ENCODE results near the gene RPUSD2. TPM values are rescaled to one million over a fixed set of nuclear protein-coding genes. Genes with fewer than 3 reads are reported as not detected.
A peak's percentile ranks its signal among the peaks of the same experiment; 100 is the strongest.
"Not testable (repeated sequence)": the region's sequence is repeated elsewhere in the genome, so short reads cannot be mapped to it uniquely, and the experiment has no call there.

RPUSD2 gene
- total RNA-seq, 1 donor from 2014 or later, result 14.2 TPM

DNA sequence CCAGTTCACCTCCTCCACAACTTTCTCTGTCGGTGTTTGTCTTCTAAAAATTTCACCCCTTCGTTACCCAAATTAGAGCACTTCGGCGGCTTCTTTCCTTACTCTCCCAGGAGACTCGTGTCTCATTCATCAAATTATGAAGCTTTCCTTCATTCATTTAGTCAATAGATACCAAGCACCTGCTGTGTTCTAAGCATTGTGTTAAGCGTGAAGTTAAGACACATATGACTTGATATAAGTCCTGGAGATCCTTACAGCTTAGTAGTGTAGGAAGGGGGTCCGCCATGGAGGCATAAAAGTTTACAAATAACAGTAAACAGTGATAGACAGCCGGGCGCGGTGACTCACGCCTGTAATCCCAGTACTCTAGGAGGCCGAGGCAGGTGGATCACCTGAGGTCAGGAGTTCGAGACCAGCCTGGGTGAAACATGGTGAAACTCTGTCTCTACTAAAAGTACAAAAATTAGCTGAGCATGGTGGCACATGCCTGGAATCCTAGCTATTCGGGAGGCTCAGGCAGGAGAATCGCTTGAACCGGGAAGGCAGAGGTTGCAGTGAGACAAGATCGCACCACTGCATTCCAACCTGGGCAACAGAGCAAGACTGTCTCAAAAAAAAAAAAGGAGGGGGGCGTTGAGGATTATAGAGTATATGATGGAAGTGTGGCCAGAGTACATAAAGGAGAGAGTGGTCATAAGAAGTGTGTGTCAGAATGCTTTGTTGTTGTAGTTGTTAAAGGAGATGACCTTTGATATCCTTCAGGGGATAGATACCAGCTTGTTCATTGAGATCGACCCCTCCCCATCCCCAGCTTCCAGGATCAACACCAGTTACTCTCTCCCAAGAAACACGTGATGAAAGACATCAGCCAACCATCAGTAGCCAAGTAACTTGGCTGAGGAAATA, 3.5 kb upstream of the RPUSD2 start:
- DNase-seq, result no peak

DNA sequence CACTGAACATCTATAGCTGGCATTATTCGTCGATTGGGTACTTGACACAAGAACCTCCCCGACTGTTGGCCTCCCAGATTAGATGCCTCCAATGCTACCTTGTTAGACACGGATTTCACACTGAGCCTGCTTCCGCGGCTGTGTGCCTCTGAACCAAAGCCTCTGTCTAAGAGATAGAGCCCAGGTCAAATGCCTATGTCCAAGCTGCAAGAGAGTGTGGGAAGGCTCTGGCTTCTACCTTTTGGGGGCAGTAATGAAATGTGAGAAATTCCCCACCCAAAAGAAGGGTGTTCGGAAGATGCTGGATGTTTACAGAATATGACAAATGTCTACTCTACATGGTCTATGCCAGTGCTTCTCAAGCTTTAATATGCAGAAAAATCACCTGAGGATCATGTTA, 2.0 kb upstream of the RPUSD2 start:
- no peak for DNase-seq

DNA sequence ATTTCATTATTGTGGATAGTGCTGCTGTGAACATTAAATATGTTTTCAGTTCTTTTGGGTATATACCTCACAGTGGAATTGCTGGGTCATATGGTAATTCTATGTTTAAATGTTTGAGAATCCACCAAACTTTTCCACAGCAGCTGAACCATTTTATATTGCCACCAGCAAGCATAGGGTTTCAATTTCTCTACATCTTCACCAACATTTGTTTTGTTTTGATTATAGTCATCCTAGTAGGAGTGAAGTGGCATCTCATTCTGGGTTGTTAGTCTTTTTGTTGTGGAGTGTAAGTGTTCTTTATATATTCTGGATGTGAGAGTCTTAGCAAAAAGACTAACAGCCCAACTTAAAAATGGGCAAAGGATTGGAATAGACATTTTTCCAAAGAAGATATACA, 6.0 kb downstream of the RPUSD2 start:
- DNase-seq, result no peak

DNA sequence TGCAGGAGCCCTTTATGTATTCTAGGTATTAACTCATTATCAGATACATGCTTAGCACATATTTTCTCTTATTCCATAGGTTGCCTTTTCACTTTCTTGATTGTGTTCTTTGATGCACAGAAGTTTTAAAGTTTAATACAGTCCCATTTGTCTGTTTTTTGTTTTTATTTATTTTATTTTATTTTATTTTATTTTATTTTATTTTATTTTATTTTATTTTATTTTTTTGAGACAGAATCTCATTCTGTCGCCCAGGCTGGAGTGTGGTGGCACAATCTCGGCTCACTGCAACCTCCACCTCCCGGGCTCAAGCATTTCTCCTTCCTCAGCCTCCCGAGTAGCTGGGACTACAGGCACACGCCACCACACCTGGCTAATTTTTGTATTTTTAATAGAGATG, 7.8 kb downstream of the RPUSD2 start:
- not testable (repeated sequence) for DNase-seq

DNA sequence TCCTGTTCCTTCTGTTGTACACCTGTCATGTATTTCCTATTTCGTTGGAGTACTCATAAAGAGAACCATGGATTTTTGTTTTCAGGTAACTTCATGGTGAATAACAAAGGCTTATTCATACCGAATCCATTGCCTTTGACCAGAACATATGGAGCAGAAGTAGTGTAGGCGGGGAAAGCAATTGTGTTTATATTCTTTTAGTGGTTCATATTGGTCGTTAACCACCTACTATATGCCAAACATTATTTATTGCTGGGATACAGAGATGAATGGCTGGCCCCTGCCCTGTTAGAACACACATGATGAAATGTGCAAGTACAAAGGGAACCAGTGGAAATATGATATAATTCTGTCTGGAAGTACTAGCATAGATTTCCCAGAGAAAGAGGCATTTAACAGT, 9.8 kb downstream of the RPUSD2 start:
- DNase-seq, result no peak

DNA sequence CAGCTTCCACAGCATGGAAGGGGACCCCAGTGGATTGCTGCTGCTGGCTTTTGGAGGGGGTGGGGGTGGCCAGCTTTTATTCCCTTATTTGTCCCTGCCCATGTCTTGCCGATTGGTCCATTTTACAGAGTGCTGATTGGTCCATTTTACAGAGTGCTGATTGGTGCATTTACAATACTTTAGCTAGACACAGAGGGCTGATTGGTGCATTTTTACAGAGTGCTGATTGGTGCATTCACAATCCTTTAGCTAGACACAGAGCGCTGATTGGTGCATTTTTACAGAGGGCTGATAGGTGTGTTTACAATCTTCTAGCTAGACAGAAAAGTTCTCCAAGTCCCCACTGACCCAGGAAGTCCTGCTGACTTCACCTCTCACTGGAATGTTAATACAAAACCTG, 12.7 kb downstream of the RPUSD2 start:
- not testable (repeated sequence) for DNase-seq

DNA sequence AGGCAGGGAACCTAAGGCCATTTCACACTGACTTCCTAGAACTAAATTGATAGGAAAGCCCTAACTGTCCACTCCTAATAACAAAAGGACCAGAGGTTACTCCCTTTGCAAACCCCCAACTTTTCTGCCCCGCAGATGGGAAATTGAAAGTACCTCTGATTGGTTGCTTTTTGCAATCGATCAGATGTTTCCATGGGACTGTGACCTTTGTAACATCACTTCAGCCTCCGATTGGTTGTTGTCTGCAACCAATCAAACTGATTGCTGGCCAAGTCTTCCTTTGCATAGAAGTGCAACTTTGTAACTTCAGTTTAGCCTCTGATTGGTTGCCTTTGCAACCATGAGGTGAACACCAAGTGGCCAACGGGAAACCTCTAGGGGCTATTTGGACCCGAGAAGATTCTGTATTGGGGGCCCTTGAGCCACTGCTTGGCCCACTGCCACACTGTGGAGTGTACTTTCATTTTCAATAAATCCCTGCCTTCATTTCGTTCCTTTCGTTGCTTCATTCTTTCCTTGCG, 13.7 kb downstream of the RPUSD2 start:
- DNase-seq, result no peak

DNA sequence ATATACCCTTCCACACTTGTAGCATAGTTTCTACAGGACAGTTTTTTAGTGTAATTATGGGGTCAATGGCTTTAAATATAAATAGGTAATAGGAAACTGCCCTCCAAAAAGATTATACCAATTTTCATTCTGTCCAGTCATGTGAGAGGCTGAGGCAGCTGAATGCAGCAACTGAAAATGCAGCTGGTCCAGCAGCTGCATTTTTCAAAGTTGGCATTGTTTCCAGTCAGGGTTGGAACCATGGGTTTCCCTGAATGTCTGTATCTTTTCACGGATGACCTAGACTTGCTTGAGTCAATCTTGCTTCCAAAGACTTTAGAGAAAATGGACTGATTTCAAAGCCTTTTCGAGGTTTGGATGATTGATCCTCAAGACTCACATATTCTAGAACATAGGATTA, 15.1 kb downstream of the RPUSD2 start:
- DNase-seq, result no peak

DNA sequence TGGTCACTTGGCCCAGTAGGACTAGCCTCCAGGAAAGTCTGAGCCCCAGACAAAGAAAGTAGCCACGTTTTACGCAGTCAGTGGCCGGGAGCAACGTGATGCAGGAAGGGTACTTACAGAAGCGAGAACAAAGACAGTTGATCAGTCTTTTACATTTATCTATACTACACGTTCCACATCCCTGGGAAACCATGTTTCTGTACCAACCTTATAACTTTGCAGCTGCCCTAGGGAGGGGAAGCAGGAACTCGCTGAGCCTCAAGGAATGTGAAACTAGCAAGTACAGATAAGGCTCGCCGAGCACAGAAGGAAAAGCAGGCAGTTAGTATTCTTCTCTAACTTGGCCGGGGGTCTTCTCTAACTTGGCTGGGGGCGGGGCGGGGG, 21.6 kb downstream of the RPUSD2 start:
- DNase-seq, result no peak

DNA sequence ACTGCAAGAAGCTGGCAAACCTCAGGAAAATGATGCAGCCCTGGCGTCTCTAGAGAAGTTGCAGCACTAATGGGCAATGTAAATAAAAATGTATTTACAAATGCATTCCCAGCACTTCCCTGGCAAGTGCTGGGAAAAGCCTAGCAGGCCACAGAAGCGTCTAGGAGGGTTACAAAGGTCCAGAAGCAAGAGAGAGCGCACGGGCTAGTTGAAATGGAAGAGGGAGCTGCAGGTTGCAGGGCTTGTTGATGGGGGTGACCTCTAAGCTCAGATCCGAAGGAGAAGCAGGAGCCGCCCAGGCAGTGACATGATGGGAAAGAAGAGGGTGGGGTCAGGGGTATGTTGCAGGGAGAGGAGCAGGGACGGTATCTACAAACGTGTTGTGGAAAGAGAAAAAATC, 22.3 kb downstream of the RPUSD2 start:
- no peak for DNase-seq

DNA sequence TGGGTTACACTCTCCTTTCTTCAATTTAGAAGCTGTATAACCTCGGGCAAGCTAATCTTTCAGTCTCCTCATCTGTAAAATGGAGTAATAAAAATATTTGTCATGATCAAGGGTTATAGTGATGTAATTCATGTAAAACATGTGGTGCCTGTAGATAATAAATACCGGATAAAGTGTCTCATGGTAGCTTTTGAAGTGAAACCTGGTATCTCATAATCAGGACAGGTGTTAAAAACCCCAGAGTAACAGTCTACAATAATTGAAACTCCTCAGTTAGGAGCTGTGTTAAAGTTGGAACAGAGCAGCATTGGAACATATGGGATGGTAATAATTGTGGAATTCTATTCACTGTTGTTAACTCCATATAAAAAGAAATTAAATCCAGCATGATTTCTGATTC, 24.1 kb downstream of the RPUSD2 start:
- DNase-seq, result no peak

DNA sequence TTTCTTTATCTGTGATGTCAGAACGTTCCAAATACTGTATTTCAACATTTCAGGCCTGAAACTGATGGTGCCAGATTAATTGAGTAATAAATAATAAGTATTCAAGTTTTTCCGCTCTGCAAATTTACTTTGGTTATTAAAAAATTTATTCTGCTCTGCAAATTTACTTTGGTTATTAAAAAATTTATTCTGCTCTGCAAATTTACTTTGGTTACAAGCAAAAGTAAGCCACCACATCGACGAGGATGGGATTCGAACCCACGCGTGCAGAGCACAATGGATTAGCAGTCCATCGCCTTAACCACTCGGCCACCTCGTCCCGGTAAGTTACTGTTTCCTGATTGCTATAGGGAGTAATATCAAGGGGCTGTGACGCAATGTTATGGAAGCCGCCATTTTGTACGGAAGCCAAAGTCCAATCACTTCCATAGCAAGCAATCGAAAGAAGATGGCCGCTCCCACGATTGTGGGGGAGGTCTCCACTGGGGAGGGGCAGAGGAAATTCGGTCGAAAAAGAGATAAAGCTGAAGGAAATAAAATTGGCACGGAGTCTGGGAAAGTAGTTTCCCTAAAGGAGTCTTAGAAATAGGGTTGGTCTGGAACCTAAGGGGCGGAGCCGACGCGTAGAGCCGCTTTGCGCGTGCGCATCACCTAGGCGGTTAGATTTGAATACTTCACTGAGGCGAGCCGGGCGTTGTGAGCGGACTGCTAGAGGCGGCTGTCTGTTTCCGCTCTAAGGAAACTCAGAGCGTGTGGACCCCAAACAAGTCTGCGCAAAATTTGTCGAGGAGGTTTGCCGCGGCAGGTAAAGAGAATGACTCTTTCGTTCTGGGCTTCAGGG, 24.7 kb downstream of the RPUSD2 start, which contains the start of gene KNL1:
KNL1 (plus strand) TSS at position 662 of the 841 bp plus-strand sequence. CDS start 8,683 bp downstream, outside the sequence.
- DNase-seq, result peak; percentile 89

DNA sequence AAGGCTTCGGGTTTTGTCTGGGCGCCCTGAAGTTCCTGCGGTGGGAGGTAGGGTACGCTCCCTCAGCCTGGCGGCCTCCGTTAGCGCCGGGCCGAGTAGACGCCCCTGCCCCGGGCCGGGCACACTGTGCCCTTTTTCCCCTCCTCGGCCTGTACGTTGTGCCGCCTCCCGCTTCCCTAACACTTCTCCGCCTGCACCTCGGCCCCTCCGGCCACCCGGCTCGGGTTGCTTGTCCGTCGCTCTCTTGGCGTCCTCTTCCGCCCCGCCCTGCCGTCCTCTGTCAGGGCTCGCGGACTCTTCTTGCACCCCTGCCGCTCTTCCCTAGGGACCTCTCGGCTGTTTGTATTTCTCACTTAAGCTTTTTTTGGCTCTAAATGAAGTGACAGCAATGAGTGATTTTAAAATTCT, 25.3 kb downstream of the RPUSD2 start:
- DNase-seq, result no peak

DNA sequence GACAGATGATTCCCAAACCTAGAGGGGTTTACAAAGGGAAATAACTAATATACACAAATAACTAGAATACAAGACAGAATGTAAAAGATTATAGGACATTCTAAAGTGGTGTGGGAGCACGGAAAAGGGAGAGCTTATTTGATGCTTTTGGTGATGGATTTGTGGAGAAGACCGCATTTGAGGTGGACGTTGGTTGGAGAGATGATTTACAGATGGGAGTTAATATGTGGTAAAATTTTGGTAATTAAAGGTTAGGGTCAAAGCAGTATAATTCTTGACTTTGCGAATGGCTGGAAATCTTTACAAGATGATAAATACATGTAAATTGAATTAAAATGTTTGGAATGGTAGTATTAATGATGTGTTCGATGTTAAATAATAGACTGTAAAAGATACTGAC, 26.1 kb downstream of the RPUSD2 start:
- no peak for DNase-seq

DNA sequence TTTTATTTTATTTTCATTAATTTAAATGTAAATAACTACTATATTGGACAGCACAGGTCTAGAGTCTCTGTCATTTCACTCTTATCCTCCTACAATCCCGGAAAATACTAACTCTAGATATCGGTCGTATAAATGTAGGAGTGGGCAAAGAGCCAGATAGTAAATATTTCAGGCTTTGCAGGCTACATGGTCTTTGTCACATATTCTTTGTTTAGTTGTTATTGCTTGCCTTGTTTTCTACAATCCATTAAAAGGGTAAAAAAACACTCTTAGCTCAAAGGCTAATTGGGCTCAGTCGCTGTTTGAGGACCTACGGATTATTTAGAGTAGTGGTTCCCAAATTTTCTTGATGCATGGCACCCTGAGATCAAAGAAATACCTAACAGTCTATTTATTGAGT, 26.7 kb downstream of the RPUSD2 start:
- DNase-seq, result no peak

DNA sequence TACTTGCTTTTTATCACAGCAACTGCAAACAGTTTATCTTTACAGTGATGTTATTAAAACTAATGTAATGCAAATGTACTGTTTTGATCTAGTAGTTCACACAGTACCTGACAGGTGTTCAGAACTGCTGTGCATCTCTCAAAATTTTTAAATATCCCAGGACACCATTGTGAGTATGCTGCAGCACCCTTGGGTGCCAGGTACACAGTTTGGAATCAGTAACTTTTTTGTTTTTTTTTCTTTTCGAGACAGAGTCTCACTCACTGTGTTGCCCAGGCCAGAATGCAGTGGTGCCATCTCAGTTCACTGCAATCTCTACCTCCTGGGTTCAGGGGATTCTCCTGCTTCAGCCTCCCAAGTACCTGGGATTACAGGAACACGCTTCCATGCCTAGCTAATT, 27.9 kb downstream of the RPUSD2 start:
- DNase-seq, result no peak

DNA sequence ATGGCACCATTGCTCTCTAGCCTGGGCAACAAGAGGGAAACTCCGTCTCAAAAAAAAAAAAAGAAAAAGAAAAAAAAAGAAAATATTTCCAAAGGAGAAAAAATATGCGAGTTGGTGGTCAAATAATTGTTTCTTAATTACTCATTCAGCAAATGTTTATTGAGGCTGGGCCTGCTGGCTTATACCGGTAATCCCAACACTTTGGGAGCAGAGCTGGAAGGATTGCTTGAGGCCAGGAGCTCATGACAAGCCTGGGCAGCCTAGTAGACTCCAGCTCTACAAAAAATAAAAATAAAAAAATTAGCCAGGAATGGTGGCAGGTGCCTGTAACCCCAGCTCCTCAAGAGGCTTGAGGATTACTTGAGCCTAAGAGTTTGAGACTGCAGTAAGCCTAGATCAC, 29.0 kb downstream of the RPUSD2 start:
- no peak for DNase-seq

DNA sequence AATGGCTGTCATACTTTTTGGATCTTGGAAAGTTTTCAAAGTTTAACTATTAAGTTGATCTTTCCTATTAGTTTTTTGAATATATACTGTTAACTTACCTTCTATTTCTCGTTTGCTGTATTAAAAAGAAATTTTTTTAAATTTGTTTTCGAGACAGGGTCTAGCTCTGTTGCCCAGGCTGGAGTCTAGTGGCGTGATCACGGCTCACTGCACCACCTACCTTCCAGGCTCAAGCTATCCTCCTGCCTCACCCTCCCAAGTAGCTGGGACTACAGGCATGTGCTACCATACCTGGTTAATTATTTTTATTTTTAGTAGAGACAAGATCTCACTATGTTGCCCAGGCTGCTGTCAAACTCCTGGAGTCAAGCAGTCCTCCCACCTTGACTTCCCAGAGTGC, 29.6 kb downstream of the RPUSD2 start:
- DNase-seq, result no peak

DNA sequence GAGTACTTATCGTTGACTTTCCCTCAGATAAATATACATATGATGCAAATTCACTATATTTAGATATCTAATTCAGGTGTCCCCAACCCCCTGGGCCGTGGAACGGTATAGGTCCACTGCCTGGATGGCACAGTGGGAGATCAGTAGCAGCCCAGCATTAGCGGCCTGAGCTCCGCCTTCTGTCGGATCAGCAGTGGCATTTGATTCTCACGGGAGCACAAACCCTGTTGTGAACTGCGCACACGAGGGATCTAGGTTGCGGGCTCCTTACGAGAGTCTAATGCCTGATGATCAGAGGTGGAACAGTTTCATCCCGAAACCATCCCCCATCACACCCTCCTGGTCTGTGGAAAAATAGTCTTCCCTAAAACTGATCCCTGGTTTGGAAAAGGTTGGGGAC, 31.9 kb downstream of the RPUSD2 start:
- DNase-seq, result no peak

DNA sequence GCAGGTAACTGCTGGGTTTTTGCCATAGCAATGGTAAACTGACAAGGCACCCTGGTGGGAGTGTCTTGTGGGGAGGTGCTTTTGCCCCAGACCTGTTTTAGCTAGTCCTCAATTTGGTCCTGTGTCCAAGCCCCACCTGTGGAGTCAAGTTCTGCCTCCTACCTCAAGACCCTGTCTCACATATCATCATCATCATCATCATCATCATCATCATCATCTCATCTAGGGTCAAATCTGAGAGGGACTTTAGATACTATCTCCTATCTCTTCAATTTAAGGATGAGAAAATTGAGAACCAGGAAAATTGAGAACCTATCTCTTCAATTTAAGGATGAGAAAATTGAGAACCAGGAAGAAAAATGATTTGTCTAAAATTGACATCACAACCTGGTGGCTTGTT, 34.8 kb downstream of the RPUSD2 start:
- DNase-seq, result no peak

DNA sequence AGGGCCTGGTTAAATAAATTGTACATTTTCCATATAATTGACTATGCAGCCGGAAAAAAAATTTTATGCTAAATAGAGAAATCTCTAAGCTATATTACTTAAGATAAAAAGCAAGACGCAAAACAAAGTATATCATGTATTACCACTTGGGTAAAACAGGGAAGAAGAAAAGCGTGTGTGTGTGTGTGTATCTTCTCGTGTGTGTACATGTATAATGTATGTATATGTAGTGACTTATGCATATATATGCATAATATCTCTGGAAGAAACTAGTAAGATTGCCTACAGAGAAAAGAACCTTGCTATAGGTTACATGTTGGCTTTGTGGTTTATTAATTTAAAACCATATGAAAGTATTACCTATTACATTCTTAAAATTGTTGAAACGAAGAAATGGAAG, 44.0 kb downstream of the RPUSD2 start:
- no peak for DNase-seq

DNA sequence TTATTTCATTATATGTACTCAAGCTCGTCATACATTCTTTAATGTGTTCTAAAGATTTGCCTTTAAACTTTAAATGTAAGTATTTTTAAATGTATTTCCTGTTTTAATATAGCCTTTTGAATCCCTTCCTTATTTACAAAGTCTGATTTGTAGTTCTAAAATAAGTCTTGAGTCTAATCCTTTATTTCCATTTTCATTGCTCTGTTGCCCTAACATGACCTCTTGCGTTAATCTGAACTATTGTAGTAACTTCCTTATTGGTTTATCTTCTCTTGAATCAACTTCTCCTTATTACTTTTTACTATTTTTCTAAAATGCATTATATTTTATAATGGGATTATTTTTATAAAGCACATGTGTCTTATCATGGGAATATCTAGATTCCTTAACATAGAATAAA, 48.9 kb downstream of the RPUSD2 start:
- no peak for DNase-seq

DNA sequence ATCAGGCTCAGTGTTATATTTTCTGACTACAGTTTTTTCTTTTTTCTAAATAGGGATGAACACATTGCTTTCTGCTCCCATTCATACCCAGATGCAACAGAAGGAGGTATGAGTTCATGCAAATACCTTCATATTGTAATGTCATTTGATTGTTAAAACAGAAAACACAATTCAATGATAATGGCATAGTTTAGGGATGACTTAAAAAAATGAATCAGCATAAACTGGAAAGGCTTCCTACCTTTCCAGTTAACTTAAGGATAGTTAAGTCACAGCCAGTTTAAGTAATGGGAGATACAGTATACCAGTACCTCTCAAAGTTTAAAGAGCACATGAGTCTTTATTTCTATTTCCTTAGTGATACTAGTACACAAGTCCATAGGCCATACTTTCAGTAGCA, 49.8 kb downstream of the RPUSD2 start:
- no peak for DNase-seq
